Measurements from ENCODE around the gene TECPR2.
A peak's percentile ranks its signal among the peaks of the same experiment; 100 is the strongest.

Gene TECPR2

DNA sequence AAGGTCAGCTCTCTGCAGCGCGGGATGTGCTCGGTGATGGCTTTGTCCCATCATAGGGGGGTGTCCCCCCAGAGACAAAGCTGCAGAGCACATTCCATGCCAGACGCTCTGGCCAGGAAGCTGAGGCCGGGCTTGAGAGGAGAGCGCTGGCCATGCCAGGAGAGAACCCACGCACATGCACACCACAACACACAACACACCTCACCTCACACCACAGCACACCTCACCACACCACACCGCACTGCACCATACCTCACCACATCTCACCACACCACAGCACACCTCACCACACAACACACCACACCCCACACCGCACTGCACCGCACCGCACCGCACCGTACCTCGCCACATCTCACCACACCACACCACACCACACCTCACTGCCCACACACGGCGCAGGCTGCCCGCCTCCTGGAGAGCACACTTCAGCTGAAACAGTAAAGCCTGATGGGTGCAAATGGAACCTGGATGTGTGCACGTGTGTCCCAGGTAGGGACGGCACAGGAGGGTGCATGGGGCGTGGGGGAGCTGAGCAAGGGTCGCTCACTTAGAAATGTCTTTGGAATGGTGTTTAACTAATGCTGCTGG is 136.0 kb downstream of the TECPR2 start:
- no peak for DNase-seq

DNA sequence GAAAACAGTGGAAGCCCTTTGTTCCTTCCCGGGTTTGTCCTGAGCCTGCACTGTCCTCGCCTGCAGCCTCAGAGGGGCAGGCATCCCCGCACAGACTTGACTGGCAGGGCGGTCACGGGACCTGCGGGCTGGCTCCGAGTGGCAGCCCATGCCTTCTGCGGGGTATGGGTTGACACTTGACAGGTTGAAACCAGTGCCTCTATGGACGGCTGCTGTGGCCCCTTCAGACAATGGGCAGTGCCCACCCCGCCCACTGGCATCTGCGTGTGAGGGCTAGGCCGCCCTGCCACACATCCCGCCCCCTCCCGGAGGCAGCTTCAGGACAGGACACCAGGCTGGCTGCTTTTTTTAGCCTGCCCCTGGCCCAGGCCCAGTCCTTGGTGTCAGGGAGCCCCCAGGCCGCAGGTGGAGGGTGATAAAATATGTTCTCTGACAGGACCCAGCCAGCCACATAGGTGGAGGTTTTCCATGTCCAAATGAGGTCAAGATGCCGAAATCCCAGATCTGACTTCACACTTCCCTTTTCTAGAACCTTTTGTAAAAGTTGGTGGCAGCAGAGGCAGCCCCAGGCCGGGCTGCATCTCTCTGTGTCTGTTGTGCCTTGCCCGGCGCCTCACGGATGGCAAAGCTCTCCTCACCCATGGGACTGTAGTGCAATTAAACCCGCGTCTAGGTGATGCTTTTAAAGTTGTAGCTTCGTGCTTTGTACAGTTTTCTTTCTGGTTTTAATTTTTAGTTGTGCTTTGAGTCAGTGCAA is 136.8 kb downstream of the TECPR2 start:
- DNase-seq: no peak

DNA sequence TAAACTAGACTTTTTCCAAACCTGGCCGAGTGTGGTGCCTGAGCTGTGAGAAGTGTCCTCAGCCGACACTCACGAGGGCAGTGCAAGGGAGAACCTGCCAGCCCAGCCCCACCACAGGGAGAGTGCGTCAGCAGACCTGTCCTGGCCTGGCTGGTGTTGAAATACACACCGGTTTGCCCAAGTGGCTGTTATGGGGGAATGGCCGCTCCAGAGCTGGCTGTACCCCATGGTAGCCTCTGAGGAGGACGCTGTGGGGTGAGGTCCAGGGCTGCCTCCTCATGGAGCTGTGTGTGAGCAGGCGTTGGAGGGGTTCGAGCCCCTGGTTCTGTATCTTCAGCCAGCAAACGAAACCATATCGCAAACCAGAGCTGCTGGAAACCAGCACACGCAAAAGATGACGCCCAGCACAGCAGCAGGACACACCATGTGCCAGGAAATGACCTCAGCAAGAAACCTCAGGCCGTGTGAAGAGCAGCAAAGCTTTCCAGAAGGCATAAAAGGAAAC is 137.5 kb downstream of the TECPR2 start:
- no peak for DNase-seq

DNA sequence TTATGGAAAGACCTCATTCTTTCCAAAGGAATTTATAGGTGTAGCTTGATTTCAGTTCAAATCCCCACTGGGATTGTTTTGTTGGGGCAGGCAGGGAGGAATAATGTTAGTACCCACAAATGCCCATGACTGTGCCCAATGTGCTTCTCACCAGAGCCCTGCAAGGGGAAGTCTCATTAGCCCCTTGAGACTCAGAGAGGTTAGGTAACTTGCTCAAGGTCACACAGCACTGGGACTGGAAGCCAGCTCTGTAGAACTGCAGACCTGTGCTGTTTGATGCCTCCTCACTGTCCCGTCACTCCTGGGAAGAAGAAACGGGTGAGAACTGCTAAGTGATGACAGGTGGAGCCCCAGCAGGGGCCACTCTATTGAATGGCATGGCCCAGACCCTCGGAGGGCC is 138.0 kb downstream of the TECPR2 start:
- DNase-seq: no peak

DNA sequence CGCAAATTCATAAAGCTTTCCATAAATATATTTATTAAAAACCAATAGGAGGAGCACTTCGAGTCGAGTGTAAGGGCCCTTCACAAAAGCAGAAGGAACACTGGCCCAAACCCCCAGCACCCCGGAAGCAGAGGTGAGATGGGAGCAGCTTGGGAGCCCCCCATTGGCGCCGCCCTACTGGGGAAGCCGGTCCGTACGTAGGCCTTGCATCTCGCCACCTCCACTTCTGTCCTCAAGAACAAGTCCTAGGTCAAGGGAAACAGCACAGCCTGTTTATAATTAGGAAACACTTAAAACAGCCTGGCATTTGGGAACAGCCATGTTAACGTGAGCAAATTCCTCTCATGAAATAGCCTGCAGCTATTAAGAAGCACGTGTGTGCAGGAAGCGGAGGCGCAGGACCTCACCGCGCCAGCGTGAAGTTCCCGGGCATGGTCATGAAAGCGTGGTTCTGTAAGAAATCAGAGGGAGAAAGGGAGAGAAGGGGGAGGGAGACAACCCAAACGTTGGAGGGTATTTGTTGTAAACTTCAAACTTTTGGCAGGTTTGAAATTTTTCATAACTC is 139.1 kb downstream of the TECPR2 start:
- no peak for DNase-seq

DNA sequence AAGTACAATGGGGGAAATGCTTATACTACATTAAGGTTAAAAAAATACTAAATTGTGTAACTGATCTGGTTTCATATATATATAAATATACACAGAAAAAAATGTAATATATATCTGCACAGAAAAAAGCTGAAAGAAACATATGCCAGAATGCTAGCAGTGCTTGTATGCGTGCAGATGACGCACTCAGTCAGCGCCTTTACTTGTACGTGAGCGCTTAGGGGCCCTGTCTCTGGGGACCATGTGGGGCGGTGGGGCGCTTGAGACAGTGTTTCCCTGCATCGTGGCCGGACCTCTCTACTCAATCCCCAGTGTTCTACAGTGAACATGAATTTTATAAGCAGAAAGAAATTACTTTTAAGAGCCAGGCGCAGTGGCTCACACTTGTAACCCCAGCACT is 139.8 kb downstream of the TECPR2 start:
- DNase-seq: no peak

DNA sequence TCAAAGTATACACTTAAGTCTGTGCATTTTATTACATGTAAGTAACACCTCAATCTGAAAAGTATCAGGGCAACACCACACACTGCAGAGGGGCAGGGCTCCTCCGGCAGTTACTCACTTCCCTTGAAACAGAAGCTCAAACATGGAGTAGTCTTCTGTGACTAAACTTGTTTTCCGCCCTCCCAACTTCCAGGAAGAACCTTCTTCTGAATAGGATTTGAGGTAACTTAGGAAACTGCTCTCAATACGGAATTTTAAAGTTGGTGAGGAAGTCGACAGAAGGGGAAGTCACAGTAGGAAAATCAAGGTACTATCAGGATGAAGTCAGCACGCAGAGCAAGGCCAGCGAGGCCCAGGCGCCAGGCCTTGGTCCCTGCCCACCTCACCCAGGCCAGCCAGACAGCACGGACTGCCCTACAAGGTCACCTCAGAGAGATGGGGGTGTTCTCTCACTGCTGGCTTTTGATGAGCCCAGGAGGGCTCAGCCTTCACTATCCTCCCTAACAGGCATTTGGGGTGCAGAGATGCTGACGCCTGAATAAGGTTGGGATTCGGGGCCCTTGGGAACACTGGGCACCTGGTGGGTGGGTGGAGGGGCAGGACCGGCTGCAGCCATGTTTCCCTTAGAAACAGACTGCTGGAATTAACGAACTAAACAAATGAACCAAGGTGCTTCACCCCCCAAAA is 141.0 kb downstream of the TECPR2 start:
- DNase-seq: no peak

DNA sequence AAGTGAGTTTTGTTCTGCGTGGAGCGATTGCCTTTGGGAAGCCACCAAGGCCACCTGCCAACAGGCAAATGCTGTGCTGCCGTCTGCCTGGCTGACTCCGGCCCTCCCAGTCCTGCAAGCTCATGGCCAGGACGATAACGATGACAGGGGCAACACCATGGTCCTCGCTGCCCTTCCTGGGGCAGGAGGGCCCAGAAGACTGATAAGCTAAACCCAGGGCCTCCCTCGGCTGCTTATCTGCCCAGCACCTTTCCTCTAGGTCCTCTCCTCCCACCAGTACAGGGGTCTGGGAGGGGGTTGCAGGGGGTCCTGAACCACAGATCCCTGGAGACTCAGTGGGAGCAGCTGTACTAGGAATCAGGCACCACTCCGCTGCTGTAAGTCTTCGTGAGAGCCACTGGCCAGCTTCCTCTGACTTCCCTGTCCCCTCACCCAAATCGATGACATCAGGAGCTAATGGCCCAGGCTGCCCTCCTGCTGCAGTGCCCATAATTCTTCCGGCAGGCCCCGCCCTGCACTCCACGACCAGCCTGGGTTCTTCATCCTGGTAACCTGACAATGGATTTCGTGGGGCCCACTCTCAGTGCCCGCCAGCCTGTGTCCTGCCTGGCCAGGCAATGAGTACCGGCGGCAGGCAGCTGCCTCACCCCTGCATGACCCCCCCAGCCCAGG is 141.7 kb downstream of the TECPR2 start:
- no peak for DNase-seq

DNA sequence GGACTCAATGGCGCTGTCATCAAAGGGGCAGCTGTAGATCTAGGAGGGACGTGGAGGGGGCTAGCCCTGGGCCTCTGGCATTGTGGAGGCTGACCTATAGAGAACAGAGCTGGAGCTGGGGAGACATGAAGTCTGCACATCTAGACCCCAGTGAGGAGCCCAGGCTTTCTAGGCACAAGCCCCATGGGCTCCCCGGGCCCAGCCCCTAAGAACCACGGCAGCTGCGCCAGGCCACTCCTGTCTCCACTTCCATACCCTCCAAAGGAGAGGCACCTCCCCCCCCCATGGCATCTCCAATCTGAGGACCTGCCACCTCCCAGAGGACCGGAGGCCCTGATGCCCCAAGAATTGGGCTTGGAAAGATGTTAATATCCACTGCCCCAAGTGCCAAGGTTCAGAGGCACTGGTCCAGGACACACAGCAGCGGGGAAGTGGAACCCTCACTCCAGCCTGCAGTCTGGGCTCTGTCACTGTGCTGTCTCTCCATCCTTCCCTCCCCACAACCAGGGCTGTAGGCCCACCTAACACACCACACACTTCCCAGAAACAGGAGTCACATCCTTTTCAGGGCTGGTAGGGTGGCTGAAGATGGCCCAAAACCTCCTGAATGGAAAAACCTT is 142.4 kb downstream of the TECPR2 start:
- DNase-seq: no peak

DNA sequence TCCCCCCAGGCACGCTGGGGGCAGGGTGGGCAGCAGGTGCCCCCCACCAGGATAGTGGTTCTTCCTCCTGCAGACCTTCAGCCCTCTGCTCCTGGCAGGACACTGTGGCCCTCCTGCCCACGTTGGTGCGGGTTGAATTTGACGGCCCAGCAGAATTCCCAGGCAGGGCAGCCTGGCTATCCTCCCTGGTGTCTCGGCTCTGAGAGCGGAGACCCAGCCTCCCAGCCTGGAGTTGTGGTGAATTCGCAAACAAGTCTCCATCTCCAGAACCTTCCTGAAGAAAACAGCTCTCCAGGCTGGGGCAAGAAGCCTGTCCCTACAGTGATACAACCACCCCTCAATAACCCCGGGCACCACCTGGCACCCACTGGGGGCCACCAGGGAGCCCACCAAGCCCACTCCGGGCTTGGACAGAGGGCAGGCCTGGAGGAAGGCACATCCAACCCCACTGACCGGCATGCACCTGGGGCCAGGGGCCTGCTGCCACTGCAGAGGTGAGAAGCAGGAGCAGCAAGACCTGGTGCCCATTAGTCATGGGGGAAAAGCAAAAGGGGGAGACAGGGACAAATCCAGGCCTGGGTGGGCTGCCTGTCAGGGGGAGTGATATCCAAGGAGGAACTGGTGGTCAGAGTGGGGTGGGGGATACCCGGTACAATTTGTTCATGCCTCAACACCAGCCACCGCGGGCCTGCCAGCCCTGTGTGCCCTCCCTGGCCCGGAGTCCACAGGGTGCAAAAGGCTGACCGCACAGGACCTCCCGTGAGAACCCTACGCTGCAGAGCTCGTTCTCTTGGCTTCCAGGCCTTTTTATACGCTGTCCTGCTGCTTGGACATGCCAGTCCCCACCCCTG is 143.3 kb downstream of the TECPR2 start:
- DNase-seq: no peak

DNA sequence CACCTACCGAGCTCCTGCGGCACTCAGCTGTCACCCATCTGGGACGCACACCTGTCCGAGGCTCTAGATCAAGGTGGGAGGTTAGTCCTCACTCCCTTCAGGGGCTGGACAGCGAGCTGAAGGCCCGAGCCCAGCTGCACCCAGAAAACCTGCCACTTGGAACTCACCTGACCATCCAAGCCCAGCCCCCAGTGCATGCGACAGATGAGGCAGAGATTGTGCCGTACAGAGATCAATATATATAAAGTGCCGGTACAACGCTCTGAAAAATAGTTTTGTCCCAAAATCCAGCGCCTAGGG is 143.8 kb downstream of the TECPR2 start:
- no peak for DNase-seq

DNA sequence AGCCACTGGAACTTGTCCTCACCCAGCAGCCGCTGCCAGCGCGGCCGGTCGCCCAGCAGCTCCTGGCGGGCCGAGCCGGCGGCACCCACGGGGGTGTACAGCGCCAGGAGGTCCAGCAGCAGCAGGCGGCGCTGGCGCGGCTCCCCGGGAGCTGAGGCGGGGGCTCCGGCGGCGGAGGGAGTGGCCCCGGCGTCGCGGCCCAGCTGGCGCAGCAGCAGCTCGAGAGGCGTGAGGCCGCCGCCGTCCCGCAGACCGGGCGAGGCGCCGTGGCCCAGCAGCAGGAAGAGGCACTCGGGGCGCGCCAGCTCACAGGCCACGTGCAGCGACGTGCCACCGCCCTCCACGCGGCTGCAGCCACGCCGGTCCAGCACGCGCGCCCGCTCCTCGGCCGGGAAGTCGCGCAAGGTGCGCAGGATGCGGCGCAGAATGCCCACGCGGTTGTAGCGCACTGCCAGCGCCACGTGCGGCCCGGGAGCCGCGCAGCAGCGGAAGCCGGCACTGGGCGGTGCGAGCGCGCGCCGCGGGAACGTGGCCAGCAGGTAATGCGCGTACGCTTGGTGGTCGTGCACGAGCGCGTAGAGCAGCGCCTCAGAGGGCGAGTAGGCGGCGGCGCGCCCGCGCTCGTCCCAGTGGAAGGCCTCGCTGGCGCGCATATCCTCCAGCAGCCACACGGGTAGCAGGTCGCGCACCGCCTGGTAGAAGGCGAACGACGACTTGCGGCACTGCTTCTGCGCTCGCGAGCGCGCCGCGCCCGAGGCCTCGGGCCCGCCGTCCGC is 144.5 kb downstream of the TECPR2 start:
- no peak for DNase-seq

DNA sequence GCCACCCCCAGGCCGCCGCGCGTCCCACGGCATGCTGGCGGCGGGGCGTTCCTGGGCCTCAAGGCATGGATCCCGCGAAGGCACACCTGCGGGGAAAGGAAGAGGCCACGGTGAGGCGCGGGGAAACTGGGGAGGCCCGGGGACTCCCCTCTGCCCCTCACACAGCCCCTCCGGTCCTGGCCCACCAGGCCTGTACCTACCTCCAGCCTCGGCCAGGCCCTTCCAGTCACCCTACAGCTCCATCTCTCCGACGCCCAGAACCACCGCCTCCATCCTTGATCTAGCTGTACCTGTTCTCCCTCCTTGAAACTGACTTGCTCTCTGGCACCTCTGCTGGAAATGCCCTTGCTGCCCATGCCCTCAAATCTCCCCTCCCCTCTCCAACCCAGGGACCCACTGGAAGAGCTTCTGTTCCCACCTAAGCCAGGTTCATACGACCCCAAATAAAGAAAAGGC is 145.1 kb downstream of the TECPR2 start:
- no peak for DNase-seq

DNA sequence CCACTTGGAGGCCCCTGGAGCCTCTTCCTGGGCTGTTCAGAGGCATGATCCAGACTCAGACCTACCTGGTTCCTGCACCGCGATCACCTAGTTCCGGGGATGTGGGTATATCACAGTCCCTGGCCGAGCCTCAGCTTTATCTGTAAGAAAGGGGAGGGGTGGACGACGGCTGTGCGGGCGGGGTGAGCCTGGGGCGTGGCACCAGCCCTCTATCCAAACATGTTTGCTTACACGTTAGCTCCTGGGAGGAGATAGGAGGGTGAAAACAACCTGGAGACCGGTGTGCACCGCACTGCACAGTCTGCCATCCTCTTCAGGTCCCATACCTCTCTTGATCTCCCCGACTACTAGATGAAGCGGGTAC is 145.7 kb downstream of the TECPR2 start:
- DNase-seq: no peak

DNA sequence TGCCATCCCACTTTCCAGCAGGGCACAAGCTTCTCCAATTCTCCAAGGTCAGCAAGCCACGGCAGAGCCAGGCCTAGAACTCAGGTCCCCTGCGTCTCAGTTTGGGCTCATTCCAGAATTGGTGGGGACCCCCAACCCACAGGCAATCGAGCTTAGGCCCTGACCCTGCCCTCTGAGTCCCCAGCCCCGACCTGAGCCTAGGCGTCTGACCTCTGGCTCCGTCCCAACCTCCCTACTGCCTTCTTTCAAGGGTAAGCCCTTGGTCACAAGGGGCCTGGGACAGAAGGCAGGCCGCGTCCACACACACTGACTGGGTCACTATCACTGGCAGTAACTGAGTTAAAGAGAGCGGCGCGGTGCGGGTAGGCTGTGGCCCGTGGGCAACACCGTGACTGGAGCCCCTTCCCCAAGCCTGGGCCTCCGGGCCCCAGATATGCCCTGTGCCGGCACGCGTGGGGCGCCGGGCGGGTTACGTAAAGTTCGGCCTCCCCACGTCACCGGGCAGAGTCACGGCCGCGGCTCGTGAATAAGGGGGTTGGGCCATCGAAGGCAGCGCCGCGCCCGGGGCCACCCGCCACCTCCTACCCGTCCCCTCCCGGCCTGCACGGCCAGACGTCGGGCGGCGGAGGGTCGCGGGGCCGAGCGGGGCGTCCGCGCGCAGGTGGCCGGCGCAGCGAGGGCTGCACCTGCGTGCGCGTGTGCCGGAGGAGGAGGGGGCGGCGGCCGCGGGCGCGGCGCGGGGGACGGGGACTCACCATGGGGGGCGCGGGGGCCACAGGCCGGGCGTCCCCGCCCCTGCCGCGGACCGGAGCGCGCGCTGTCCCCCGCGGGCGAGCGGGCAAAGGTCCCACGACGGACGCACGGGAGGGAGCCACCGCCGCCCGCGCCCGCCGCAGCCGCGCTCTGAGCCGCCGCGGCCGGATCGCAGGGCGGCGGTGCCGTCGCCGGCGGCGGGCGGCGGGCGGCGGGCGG is 146.3 kb downstream of the TECPR2 start:
- no peak for DNase-seq

DNA sequence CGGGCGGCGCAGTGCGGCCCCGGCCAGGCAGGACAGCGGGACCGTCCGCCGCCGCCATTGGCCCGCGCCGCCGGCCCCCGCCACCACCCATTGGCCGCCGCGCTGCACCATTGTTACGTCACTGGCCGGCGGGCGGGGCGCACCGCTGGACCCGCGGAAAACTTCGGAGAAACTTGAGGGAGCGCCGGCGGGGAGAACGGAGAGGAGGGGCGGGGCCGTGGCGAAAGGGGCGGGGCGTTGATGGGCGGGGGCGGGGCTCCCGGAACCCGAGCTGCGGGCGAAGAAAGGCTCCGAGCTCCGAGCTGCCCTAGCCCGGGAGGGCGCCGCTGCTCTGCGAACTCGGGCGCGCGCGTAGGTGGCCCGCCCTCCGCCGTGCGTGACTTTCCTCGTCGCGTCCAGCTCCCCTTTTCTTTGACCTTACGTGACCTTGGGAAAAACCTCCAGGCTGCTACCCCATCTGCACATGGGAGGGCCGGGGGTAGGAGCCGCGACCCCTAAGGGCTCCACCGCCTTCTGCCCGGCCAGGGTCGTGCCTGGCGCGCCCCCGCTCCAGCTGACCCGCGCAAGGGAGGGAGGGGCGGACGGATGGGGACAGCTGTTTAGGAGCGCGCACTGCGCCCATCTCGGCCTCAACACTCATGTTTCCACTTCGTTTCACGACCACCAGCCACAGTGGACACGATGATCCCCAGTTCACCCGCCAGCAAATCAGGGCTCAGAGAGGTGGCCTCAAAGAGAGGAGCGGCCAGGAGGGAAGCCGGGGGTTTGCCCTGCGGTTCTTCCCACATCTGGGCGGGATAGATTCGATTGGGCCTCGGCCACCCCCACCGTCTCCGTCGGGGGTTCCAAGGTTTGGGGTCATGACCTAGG is 147.2 kb downstream of the TECPR2 start, which contains the start of gene ANKRD9:
Gene ANKRD9, minus strand, starts transcription at position 31 of the 870 bp plus-strand sequence. CDS start 1,887 bp downstream, outside the sequence.
- DNase-seq: peak; percentile 90

DNA sequence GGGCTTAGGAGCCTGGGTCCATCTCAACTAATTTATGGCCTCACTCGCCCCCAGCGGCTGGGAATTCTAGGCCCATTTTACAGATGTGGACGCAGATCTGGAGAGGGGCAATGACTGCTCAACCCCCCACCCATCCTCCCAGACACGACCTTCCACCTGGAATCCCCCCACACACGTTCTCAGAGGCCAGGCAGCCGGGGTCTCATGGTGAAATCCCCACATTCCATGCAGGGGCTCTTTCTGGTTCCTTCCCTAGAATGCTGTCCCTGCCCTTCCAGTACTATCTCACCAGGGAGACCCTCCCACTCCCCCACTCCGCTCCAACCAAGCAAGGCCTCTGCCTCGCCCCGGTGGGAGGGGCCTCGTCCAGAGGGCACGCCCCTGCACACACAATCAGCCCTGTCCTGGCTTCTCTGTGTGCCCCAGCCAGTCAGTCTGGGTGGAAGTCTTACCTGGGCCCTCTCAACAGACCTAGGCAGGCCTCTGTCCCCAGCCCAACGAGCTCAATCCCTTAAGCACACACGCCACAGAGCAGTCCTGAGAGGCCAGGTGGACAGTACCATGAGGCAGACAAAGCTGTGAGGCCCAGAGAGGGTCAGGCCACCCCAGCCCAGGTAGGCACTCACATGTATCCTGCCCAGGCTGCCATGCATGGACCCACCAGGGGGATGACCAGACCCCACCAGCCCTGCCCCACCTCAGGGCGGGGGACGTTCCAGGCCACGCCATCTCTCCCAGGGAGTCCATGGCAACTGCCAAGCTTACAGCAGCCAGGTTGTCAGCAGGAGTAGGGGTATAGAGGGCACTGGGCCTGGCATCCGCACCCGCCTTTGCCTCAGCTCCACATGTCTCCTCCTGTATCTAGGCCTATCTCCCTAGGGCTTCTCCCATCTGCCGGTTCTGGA is 148.1 kb downstream of the TECPR2 start:
- no peak for DNase-seq

DNA sequence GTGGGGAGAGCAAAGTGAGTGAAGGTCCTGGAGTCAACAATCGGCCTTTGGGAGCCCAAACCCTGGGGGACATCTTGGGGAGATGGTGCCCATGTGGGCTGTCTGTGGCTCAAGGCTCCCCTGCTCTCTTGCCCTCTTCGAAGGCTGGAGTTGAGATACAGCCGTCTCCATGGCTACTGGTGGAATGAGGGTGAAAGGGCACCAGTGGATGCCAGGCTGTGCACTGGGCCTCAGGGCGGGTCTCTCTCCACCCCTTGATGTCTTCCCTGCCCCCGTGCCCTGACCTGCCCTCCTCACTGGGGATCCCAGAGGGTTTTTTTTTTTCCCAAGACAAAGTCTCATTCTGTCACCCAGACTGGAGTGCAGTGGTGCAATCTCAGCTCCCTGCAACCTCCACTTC is 148.8 kb downstream of the TECPR2 start:
- no peak for DNase-seq

All from stimulated activated naive CD4-positive, alpha-beta T cell treated with Interleukin-2 at 50 U/mL for 16 hours (primary cell).